G401 (cell line): ENCODE data around the gene CYP27A1. TPM values are rescaled to one million over a fixed set of nuclear protein-coding genes. Genes with fewer than 3 reads are reported as not detected.

ENCODE experiments used
- DNase-seq: peaks from one replicate; pipeline ENCODE4 v3.0.0-alpha.2; 2015; ENCODE audit warnings: low spot score
- in situ Hi-C: cut with HindIII; loops from 2 replicates; pipeline ENCODE4 v1.10.0; 2016; ENCODE audit warnings: low sequenced_read_pairs, mixed read lengths
- total RNA-seq: library from RNA; depleted of rRNA; stranded (reverse); fragments of >200 nt; shearing (Covaris generic); gene quantifications from 2 replicates; pipeline ENCODE4 v1.2.3, GENCODE V29; 2014; rRNA removed

Gene CYP27A1
- total RNA-seq = not detected in 2 replicates

GRCh38 chr2:218781691-218782527 lies at the start of gene CYP27A1:
TSS of gene CYP27A1 (plus strand) at chr2:218782147. CDS start at chr2:218782183, 36 bp downstream.
- no peak for DNase-seq

GRCh38 chr2:218732761-218733158 lies 49.2 kb upstream of the CYP27A1 start:
- DNase-seq = no peak
- in situ Hi-C loops = no loop called here

More at GRCh38 chr2:218781691-218782527, at the start of gene CYP27A1:
- in situ Hi-C loops = no loop called here

- DNase-seq = no peak
- in situ Hi-C loops = no loop called here
Observed at GRCh38 chr2:218733171-218734021, 48.6 kb upstream of the CYP27A1 start.

- in situ Hi-C loops = no loop called here
- DNase-seq = no peak
Observed at GRCh38 chr2:218734190-218734975, 47.6 kb upstream of the CYP27A1 start.

GRCh38 chr2:218736531-218736930 lies 45.4 kb upstream of the CYP27A1 start:
- DNase-seq = no peak
- in situ Hi-C loops = no loop called here

GRCh38 chr2:218743068-218743467 lies 38.9 kb upstream of the CYP27A1 start:
- DNase-seq = no peak
- in situ Hi-C loops = no loop called here

GRCh38 chr2:218744615-218745014 lies 37.3 kb upstream of the CYP27A1 start:
- in situ Hi-C loops = no loop called here
- DNase-seq = no peak

GRCh38 chr2:218745160-218745558 lies 36.8 kb upstream of the CYP27A1 start:
- DNase-seq = no peak
- in situ Hi-C loops = no loop called here

GRCh38 chr2:218745559-218746469 lies 36.1 kb upstream of the CYP27A1 start:
- in situ Hi-C loops = no loop called here
- peak; percentile 55 for DNase-seq

GRCh38 chr2:218746470-218746795 lies 35.5 kb upstream of the CYP27A1 start:
- in situ Hi-C loops = no loop called here
- no peak for DNase-seq

GRCh38 chr2:218746960-218747359 lies 35.0 kb upstream of the CYP27A1 start:
- in situ Hi-C loops = no loop called here
- no peak for DNase-seq

- in situ Hi-C loops = no loop called here
Observed at GRCh38 chr2:218748741-218749441, 33.1 kb upstream of the CYP27A1 start.

GRCh38 chr2:218754201-218754600 lies 27.7 kb upstream of the CYP27A1 start:
- in situ Hi-C loops = no loop called here
- DNase-seq = no peak

More at GRCh38 chr2:218748741-218749441, 33.1 kb upstream of the CYP27A1 start:
- no peak for DNase-seq

GRCh38 chr2:218754781-218755180 lies 27.2 kb upstream of the CYP27A1 start:
- in situ Hi-C loops = no loop called here
- no peak for DNase-seq

- no peak for DNase-seq
- in situ Hi-C loops = no loop called here
Observed at GRCh38 chr2:218755198-218755566, 26.8 kb upstream of the CYP27A1 start.

- no peak for DNase-seq
- in situ Hi-C loops = no loop called here
Observed at GRCh38 chr2:218755567-218756404, 26.2 kb upstream of the CYP27A1 start.
